WTC11 (cell line): ENCODE data around the gene SIN3B. TPM values are rescaled to one million over a fixed set of nuclear protein-coding genes. Genes with fewer than 3 reads are reported as not detected.

ENCODE experiments used
- ATAC-seq: fragments of 200-7000 bp; cut with Tn5 transposase; 2 replicates; pipeline ENCODE4 v1.10.0; 2021; ENCODE audit warnings: mild to moderate bottlenecking, moderate library complexity
- CTCF ChIA-PET: fragments of 300-600 bp; sonication (Branson Sonifier 250); formaldehyde crosslinking; loops from one replicate; lab custom pipeline; 2021; ENCODE audit warnings: antibody characterized with exemption; lab: Charles Lee
- POLR2A ChIA-PET: fragments of 350-600 bp; sonication (Branson Sonifier 250); formaldehyde crosslinking; loops from one replicate; lab custom pipeline; 2021; ENCODE audit warnings: antibody characterized with exemption; lab: Charles Lee
- DNase-seq: peaks from one replicate; pipeline ENCODE4 v3.0.0; 2021; ENCODE audit warnings: low spot score
- H3K27ac Mint-ChIP-seq: 2 replicates; pipeline ENCODE4 v1.8.0; 2021; ENCODE audit warnings: mixed read lengths
- H3K27me3 Mint-ChIP-seq: 2 replicates; pipeline ENCODE4 v1.8.0; 2021; ENCODE audit warnings: low read depth, mild to moderate bottlenecking, moderate library complexity, mixed read lengths
- H3K36me3 Mint-ChIP-seq: 2 replicates; pipeline ENCODE4 v1.8.0; 2021; ENCODE audit warnings: mixed read lengths
- H3K4me1 Mint-ChIP-seq: 2 replicates; pipeline ENCODE4 v1.8.0; 2022; ENCODE audit warnings: mixed read lengths
- H3K4me3 Mint-ChIP-seq: 2 replicates; pipeline ENCODE4 v1.8.0; 2021; ENCODE audit warnings: mild to moderate bottlenecking, moderate library complexity, mixed read lengths
- H3K9me3 Mint-ChIP-seq: 2 replicates; pipeline ENCODE4 v1.8.0; 2021; ENCODE audit warnings: mixed read lengths
- CREB1 ChIP-seq: sonication (generic); formaldehyde crosslinking; IDR thresholded peaks from 2 replicates; pipeline ENCODE4 v1.8.0; 2023; ENCODE audit warnings: mild to moderate bottlenecking, missing genetic modification reagents
- FOXJ3 ChIP-seq: sonication (generic); formaldehyde crosslinking; IDR thresholded peaks from 2 replicates; pipeline ENCODE4 v1.9.0; 2021; ENCODE audit warnings: missing genetic modification reagents, mild to moderate bottlenecking, borderline replicate concordance
- IRF2 ChIP-seq: sonication (generic); formaldehyde crosslinking; IDR thresholded peaks from 2 replicates; pipeline ENCODE4 v1.8.0; 2022; ENCODE audit warnings: low read depth, missing genetic modification reagents, borderline replicate concordance
- MYBL2 ChIP-seq: sonication (generic); formaldehyde crosslinking; IDR thresholded peaks from 2 replicates; pipeline ENCODE4 v1.8.1; 2023; ENCODE audit warnings: mild to moderate bottlenecking, moderate library complexity, missing genetic modification reagents
- NR3C1 ChIP-seq: sonication (generic); formaldehyde crosslinking; conservative IDR thresholded peaks from 2 replicates; pipeline ENCODE4 v1.8.1; 2023; ENCODE audit warnings: low read depth, mild to moderate bottlenecking, missing genetic modification reagents
- OVOL2 ChIP-seq: fragments of 250-450 bp; sonication (Bioruptor Pico); IDR thresholded peaks from 2 replicates; pipeline ENCODE4 v1.9.0; 2021; ENCODE audit warnings: mild to moderate bottlenecking, borderline replicate concordance
- SMAD4 ChIP-seq: sonication (generic); formaldehyde crosslinking; IDR thresholded peaks from 2 replicates; pipeline ENCODE4 v1.8.0; 2022; ENCODE audit warnings: mild to moderate bottlenecking, missing genetic modification reagents
- TCF7 ChIP-seq: sonication (generic); formaldehyde crosslinking; IDR thresholded peaks from 2 replicates; pipeline ENCODE4 v1.8.0; 2022; ENCODE audit warnings: mild to moderate bottlenecking, low read depth, missing genetic modification reagents, moderate library complexity
- ZNF219 ChIP-seq: sonication (generic); formaldehyde crosslinking; IDR thresholded peaks from 2 replicates; pipeline ENCODE4 v1.8.0; 2023; ENCODE audit warnings: missing genetic modification reagents, mild to moderate bottlenecking, borderline replicate concordance
- total RNA-seq: library from RNA; stranded (reverse); gene quantifications from 3 replicates; pipeline ENCODE4 v1.2.3, GENCODE V29; 2021
- TF ChIP-seq, protein P1 (sequence below): sonication (generic); formaldehyde crosslinking; IDR thresholded peaks from 2 replicates; pipeline ENCODE4 v1.8.1; 2022; ENCODE audit warnings: low read depth, mild to moderate bottlenecking, moderate library complexity, missing genetic modification reagents, borderline replicate concordance
- TF ChIP-seq, protein P2 (sequence below): fragments of 250-450 bp; sonication (Bioruptor Pico); IDR thresholded peaks from 2 replicates; pipeline ENCODE4 v1.9.0; 2021; ENCODE audit warnings: mild to moderate bottlenecking
- TF ChIP-seq, protein P3 (sequence below): sonication (generic); formaldehyde crosslinking; IDR thresholded peaks from 2 replicates; pipeline ENCODE4 v1.8.0; 2022; ENCODE audit warnings: missing genetic modification reagents
- TF ChIP-seq, protein P4 (sequence below): sonication (generic); formaldehyde crosslinking; IDR thresholded peaks from 2 replicates; pipeline ENCODE4 v1.8.0; 2022; ENCODE audit warnings: mild to moderate bottlenecking, missing genetic modification reagents
- TF ChIP-seq, protein P5 (sequence below): sonication (generic); formaldehyde crosslinking; IDR thresholded peaks from 2 replicates; pipeline ENCODE4 v1.8.1; 2023; ENCODE audit warnings: mild to moderate bottlenecking, missing genetic modification reagents, borderline replicate concordance
- TF ChIP-seq, protein P6 (sequence below): fragments of 250-450 bp; sonication (Bioruptor Pico); IDR thresholded peaks from 2 replicates; pipeline ENCODE4 v1.9.0; 2021; ENCODE audit warnings: mild to moderate bottlenecking

The SIN3B gene
- total RNA-seq, 1 experiment from 2014 or later: 87.7 TPM

DNA sequence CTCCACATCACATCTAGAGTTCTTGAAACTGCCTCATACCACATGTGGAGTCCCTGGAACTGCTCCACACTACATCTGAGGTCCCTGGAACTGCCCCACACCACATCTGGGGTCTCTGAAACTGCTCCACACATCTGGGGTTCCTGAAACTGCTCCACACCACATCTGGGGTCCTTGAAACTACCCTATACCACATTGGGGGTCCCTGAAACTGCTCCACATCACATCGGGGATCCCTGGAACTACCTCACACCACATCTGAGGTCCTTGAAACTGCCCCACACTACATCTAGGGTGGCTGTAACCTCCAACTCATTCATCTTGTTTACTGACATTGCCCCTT is 93.4 kb downstream of the SIN3B start:
- DNase-seq: no peak
- CTCF ChIA-PET: no interaction called here
- TF ChIP-seq, protein P1, sequence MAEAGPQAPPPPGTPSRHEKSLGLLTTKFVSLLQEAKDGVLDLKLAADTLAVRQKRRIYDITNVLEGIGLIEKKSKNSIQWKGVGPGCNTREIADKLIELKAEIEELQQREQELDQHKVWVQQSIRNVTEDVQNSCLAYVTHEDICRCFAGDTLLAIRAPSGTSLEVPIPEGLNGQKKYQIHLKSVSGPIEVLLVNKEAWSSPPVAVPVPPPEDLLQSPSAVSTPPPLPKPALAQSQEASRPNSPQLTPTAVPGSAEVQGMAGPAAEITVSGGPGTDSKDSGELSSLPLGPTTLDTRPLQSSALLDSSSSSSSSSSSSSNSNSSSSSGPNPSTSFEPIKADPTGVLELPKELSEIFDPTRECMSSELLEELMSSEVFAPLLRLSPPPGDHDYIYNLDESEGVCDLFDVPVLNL (CRISPR knock-in tag): no peak
- TF ChIP-seq MYBL2 (CRISPR knock-in tag): no peak
- no peak for TF ChIP-seq IRF2 (CRISPR knock-in tag)
- TF ChIP-seq, protein P2, sequence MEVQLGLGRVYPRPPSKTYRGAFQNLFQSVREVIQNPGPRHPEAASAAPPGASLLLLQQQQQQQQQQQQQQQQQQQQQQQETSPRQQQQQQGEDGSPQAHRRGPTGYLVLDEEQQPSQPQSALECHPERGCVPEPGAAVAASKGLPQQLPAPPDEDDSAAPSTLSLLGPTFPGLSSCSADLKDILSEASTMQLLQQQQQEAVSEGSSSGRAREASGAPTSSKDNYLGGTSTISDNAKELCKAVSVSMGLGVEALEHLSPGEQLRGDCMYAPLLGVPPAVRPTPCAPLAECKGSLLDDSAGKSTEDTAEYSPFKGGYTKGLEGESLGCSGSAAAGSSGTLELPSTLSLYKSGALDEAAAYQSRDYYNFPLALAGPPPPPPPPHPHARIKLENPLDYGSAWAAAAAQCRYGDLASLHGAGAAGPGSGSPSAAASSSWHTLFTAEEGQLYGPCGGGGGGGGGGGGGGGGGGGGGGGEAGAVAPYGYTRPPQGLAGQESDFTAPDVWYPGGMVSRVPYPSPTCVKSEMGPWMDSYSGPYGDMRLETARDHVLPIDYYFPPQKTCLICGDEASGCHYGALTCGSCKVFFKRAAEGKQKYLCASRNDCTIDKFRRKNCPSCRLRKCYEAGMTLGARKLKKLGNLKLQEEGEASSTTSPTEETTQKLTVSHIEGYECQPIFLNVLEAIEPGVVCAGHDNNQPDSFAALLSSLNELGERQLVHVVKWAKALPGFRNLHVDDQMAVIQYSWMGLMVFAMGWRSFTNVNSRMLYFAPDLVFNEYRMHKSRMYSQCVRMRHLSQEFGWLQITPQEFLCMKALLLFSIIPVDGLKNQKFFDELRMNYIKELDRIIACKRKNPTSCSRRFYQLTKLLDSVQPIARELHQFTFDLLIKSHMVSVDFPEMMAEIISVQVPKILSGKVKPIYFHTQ: no peak
- no peak for TF ChIP-seq ZNF219 (CRISPR knock-in tag)
- TF ChIP-seq, protein P3, sequence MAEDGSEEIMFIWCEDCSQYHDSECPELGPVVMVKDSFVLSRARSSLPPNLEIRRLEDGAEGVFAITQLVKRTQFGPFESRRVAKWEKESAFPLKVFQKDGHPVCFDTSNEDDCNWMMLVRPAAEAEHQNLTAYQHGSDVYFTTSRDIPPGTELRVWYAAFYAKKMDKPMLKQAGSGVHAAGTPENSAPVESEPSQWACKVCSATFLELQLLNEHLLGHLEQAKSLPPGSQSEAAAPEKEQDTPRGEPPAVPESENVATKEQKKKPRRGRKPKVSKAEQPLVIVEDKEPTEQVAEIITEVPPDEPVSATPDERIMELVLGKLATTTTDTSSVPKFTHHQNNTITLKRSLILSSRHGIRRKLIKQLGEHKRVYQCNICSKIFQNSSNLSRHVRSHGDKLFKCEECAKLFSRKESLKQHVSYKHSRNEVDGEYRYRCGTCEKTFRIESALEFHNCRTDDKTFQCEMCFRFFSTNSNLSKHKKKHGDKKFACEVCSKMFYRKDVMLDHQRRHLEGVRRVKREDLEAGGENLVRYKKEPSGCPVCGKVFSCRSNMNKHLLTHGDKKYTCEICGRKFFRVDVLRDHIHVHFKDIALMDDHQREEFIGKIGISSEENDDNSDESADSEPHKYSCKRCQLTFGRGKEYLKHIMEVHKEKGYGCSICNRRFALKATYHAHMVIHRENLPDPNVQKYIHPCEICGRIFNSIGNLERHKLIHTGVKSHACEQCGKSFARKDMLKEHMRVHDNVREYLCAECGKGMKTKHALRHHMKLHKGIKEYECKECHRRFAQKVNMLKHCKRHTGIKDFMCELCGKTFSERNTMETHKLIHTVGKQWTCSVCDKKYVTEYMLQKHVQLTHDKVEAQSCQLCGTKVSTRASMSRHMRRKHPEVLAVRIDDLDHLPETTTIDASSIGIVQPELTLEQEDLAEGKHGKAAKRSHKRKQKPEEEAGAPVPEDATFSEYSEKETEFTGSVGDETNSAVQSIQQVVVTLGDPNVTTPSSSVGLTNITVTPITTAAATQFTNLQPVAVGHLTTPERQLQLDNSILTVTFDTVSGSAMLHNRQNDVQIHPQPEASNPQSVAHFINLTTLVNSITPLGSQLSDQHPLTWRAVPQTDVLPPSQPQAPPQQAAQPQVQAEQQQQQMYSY (CRISPR knock-in tag): no peak
- TF ChIP-seq, protein P4, sequence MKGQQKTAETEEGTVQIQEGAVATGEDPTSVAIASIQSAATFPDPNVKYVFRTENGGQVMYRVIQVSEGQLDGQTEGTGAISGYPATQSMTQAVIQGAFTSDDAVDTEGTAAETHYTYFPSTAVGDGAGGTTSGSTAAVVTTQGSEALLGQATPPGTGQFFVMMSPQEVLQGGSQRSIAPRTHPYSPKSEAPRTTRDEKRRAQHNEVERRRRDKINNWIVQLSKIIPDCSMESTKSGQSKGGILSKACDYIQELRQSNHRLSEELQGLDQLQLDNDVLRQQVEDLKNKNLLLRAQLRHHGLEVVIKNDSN (CRISPR knock-in tag): no peak
- TF ChIP-seq CREB1 (CRISPR knock-in tag): no peak
- no peak for TF ChIP-seq FOXJ3 (CRISPR knock-in tag)
- TF ChIP-seq OVOL2 (CRISPR knock-in tag): no peak
- TF ChIP-seq, protein P5, sequence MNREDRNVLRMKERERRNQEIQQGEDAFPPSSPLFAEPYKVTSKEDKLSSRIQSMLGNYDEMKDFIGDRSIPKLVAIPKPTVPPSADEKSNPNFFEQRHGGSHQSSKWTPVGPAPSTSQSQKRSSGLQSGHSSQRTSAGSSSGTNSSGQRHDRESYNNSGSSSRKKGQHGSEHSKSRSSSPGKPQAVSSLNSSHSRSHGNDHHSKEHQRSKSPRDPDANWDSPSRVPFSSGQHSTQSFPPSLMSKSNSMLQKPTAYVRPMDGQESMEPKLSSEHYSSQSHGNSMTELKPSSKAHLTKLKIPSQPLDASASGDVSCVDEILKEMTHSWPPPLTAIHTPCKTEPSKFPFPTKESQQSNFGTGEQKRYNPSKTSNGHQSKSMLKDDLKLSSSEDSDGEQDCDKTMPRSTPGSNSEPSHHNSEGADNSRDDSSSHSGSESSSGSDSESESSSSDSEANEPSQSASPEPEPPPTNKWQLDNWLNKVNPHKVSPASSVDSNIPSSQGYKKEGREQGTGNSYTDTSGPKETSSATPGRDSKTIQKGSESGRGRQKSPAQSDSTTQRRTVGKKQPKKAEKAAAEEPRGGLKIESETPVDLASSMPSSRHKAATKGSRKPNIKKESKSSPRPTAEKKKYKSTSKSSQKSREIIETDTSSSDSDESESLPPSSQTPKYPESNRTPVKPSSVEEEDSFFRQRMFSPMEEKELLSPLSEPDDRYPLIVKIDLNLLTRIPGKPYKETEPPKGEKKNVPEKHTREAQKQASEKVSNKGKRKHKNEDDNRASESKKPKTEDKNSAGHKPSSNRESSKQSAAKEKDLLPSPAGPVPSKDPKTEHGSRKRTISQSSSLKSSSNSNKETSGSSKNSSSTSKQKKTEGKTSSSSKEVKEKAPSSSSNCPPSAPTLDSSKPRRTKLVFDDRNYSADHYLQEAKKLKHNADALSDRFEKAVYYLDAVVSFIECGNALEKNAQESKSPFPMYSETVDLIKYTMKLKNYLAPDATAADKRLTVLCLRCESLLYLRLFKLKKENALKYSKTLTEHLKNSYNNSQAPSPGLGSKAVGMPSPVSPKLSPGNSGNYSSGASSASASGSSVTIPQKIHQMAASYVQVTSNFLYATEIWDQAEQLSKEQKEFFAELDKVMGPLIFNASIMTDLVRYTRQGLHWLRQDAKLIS (CRISPR knock-in tag): no peak
- TF ChIP-seq, all 79 proteins: peak for 0
- Mint-ChIP-seq H3K4me1 (no peaks in the 10 kb centered on the region), H3K9me3 (peaks cover 30% of the 10 kb centered on the region), H3K27ac (no peak overlapping the region), H3K36me3 (peaks cover 11% of the 10 kb centered on the region), H3K4me3 (no peak overlapping the region), H3K27me3 (no peaks in the 10 kb centered on the region; the same call in 1 of the 2 replicates)
- POLR2A ChIA-PET: interaction anchor here (0.6 kb wide), 1 partner anchor 112 kb away, joined by 4 read pairs; no protein-coding TSS in a partner anchor
- ATAC-seq: no peak

DNA sequence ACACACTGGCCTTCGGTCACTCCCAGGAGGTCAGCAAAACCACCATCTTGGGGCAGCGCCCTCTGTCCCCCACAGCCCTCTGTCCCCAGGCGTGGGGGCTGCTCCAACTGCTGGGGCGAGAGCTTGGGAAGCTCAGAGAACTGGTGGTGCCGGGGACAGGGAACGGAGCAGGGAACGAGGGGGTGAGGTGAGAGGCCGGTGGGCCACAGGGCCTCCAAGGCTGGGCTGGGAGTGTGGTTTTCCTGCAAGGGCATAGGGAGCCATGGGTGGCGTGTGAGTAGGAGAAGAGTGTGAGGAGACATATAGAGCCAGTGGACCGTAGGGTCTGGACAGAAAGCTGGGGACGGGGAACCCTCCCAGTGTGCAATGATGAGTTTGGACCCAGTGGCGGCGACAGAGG is 93.8 kb downstream of the SIN3B start:
- Mint-ChIP-seq H3K27me3 (no peaks in the 10 kb centered on the region; the same call in 1 of the 2 replicates), H3K4me1 (no peaks in the 10 kb centered on the region), H3K27ac (no peak overlapping the region), H3K9me3 (peaks cover 32% of the 10 kb centered on the region), H3K4me3 (no peak overlapping the region), H3K36me3 (peaks cover 11% of the 10 kb centered on the region)
- CTCF ChIA-PET: no interaction called here
- no peak for ATAC-seq
- TF ChIP-seq IRF2 (CRISPR knock-in tag): no peak
- TF ChIP-seq, protein P6, sequence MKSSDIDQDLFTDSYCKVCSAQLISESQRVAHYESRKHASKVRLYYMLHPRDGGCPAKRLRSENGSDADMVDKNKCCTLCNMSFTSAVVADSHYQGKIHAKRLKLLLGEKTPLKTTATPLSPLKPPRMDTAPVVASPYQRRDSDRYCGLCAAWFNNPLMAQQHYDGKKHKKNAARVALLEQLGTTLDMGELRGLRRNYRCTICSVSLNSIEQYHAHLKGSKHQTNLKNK (CRISPR knock-in tag): no peak
- no peak for TF ChIP-seq SMAD4
- TF ChIP-seq TCF7 (CRISPR knock-in tag): no peak
- no peak for TF ChIP-seq NR3C1 (CRISPR knock-in tag)
- DNase-seq: no peak
- POLR2A ChIA-PET: interaction anchor here (0.6 kb wide), 1 partner anchor 112 kb away, joined by 4 read pairs; no protein-coding TSS in a partner anchor
